HG02763 (cell line): ENCODE results near the gene PROM1.

ENCODE experiments used
- ATAC-seq: cut with Tn5 transposase; IDR thresholded peaks from one replicate; pipeline ENCODE4 v1.9.1; 2021; ENCODE audit warnings: mild to moderate bottlenecking, moderate library complexity; ENCODE audit not compliant: unreplicated experiment

The PROM1 gene, protein sequence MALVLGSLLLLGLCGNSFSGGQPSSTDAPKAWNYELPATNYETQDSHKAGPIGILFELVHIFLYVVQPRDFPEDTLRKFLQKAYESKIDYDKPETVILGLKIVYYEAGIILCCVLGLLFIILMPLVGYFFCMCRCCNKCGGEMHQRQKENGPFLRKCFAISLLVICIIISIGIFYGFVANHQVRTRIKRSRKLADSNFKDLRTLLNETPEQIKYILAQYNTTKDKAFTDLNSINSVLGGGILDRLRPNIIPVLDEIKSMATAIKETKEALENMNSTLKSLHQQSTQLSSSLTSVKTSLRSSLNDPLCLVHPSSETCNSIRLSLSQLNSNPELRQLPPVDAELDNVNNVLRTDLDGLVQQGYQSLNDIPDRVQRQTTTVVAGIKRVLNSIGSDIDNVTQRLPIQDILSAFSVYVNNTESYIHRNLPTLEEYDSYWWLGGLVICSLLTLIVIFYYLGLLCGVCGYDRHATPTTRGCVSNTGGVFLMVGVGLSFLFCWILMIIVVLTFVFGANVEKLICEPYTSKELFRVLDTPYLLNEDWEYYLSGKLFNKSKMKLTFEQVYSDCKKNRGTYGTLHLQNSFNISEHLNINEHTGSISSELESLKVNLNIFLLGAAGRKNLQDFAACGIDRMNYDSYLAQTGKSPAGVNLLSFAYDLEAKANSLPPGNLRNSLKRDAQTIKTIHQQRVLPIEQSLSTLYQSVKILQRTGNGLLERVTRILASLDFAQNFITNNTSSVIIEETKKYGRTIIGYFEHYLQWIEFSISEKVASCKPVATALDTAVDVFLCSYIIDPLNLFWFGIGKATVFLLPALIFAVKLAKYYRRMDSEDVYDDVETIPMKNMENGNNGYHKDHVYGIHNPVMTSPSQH

DNA sequence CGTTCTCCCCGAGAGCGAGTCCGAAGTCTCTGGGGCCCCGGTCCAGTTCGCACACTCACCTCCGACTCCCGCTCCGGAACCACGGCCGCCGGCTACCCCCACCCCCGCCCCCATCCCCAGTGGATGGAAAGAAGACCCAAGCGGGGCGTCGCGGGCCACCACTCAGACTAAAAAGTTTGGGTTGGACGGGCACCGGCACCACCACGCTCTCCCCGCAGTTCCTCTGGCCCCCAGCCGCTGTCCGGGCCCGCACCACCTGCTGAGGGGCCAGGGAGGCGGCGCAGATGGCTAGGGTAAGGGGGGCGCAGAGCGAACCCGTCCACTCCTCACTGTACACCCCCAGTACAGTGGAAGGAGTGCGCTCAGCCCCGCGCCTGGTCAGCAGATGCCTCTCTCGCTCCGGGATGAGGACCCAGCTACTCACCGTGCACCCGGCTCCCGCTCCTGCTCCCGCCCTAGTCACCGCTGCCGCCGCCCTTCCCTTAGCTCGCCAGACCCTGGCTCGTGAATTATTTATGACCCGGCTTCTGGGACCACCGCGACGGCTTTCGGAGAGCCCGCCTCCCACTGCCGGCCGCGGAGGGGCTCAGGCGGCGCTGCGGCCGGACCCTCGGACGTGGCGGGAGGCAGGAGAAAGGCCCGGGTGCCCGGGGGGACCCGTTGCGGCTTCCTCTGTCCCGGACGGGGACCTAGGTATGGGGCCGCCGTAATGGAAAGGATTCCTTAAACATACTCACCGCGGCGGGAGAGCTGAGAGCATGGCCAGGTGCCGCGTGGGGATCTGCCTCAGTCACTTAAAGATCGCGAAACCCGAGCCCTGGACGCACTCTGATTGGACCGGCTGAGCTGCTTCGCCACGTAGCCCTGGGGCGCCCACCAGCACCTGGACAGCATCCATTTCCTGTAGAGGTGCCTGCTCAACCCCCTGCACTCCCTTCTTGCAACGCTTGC is at the start of gene PROM1:
PROM1 (minus strand) TSS at position 783 of the 951 bp plus-strand sequence. CDS start 8,117 bp downstream, outside the sequence.
- no peak for ATAC-seq

- ATAC-seq = no peak
Measured at GRCh38 chr4:16133406-16133805, 49.6 kb upstream of the PROM1 start.

DNA sequence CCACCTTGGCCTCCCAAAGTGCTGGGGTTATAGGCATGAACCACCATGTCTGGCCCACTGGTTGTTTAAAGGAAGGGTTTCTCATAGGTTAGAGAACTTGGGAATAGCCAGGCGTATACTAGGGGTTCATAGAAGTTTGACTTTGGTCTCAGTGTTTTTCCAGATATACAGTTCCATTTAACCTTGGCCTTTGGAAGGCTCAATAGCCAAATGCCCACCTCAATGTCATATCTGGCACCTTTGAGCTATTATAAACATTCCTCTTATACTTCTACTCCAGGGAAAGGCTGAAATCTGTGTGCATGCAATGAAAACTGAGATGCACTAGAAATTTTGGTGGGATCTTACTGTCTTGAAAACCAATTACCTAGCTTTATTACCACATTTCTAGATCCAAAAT is 47.5 kb upstream of the PROM1 start:
- no peak for ATAC-seq

DNA sequence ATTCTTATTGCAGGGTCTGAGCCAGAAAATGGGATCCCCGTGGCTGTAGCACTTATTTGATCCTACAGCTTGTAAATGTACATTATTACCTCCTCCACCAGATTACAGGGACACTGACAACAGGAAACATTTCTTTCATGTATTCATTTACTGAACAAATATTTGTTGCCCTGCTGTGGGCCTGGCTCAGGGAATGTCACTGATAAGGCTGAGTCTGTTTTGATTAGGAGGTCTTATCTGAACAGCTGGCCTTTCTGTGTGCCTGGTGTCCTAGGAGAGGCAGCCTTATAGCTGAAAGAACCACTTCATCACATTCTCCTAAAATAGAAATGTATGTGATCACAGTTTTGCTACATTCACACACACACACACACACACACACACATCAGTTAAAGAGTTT is 45.5 kb upstream of the PROM1 start:
- ATAC-seq = no peak

- no peak for ATAC-seq
Measured at GRCh38 chr4:16126714-16127113, 42.9 kb upstream of the PROM1 start.

- ATAC-seq = no peak
Measured at GRCh38 chr4:16125571-16126445, 42.0 kb upstream of the PROM1 start.

DNA sequence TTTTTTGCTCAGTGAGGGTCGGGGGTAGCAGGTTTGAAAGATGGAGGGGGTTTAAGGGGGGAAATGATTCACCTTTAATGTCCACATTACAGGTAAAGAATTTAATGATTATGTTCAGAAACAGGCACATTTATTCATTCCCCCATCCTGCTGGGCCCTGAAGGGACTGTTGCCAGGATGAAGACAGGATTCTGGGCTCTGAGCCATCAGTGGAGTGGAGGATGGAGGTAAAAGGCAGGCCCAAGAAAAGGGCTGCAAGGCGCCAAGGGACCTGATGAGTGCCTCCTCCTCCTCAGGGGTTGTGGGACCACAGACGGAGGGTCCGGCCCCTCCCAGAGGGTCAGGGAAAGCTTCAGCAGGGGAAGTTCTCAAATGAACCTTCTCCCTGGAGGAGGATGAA is 40.4 kb upstream of the PROM1 start:
- ATAC-seq = no peak

DNA sequence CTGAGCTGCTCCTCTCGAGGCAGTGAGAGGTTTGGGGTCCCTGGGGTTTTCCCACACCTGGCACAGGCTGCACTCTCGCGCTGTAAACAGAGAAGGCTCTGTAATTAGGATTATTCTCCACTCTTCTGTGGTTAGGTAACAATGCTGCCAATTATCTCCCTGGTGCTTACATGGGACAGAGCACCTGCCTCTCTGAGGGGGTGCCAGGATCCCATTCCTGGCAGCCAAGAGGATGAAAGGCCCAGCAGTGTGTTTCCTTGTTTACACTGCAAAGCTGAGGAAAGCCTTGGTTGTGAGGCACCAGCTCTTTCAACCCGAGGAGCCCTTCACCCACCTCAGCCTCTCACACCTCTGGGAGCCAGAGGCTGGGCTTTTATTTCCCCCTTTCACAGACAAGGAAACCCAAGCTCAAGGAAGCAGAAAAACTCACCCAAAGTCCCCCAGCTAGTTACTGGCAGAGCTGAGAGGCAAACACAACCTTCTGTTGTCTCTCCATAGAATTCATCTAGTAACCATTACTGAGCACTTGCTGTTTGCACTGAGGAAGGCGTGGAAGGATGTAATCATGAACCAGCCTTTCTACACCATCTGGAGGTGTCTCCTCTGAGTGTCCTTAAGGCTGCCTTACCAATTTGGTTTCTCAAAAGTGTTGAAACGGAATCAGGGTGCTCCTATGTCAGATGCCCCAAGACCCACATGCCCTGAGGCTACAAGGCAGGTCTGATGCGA is 39.7 kb upstream of the PROM1 start:
- no peak for ATAC-seq

GRCh38 chr4:16122784-16123183 is 39.0 kb upstream of the PROM1 start:
- ATAC-seq = no peak

- no peak for ATAC-seq
Measured at GRCh38 chr4:16122308-16122711, 38.5 kb upstream of the PROM1 start.

- no peak for ATAC-seq
Measured at GRCh38 chr4:16120720-16121119, 36.9 kb upstream of the PROM1 start.

- ATAC-seq = no peak
Measured at GRCh38 chr4:16119981-16120380, 36.2 kb upstream of the PROM1 start.

GRCh38 chr4:16118090-16118489 is 34.3 kb upstream of the PROM1 start:
- no peak for ATAC-seq

- ATAC-seq = no peak
Measured at GRCh38 chr4:16117164-16117563, 33.3 kb upstream of the PROM1 start.

DNA sequence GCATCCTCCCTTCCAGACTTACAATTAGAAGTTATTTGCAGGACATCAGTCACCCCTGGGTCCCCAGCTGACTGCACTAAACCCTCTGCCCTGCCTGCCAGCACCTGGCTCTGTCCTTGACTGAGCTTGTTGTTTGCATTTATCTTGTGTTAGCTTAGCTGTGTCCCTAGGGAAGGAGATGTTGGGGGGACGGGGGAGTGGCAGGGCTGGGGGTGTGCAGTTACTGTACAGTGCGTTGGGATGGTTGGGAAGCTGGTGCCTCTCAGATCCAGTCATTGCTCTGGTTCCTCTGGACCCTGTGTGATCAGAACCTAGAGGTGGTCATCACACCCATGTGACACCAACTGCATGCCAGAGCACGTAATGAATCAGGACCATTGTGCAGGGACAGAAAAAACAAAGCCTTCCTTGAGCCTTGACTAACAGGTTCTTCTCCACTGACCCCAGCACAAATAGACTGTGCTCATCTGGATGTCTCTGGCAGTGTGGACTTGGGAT is 32.7 kb upstream of the PROM1 start:
- no peak for ATAC-seq

GRCh38 chr4:16116019-16116418 is 32.2 kb upstream of the PROM1 start:
- ATAC-seq = no peak

- ATAC-seq = no peak
Measured at GRCh38 chr4:16114546-16114945, 30.7 kb upstream of the PROM1 start.

- ATAC-seq = no peak
Measured at GRCh38 chr4:16113741-16114140, 29.9 kb upstream of the PROM1 start.

GRCh38 chr4:16111533-16111932 is 27.7 kb upstream of the PROM1 start:
- ATAC-seq = no peak
